Cortex of kidney (tissue), 1 donor: ENCODE results near the gene ASCC2.

Source experiments
- DNase-seq: peaks from one replicate; lab custom pipeline; 2025; lab: John Stamatoyannopoulos, UW

The ASCC2 gene

GRCh38 chr22:29816980-29817379, 21.1 kb downstream of the ASCC2 start:
- no peak for DNase-seq

GRCh38 chr22:29816539-29816938, 21.5 kb downstream of the ASCC2 start:
- DNase-seq = no peak

GRCh38 chr22:29816128-29816527, 21.9 kb downstream of the ASCC2 start:
- DNase-seq = no peak

- no peak for DNase-seq
Measured at GRCh38 chr22:29815580-29815979, 22.5 kb downstream of the ASCC2 start.

GRCh38 chr22:29814003-29814402, 24.1 kb downstream of the ASCC2 start:
- DNase-seq = no peak

GRCh38 chr22:29813563-29813962, 24.5 kb downstream of the ASCC2 start:
- DNase-seq = no peak

GRCh38 chr22:29813126-29813525, 24.9 kb downstream of the ASCC2 start:
- no peak for DNase-seq

- DNase-seq = no peak
Measured at GRCh38 chr22:29811377-29811776, 26.7 kb downstream of the ASCC2 start.

GRCh38 chr22:29810216-29810615, 27.9 kb downstream of the ASCC2 start:
- DNase-seq = no peak

- DNase-seq = no peak
Measured at GRCh38 chr22:29806196-29806595, 31.9 kb downstream of the ASCC2 start.

GRCh38 chr22:29804985-29805384, 33.1 kb downstream of the ASCC2 start:
- no peak for DNase-seq

GRCh38 chr22:29803190-29803589, 34.9 kb downstream of the ASCC2 start:
- no peak for DNase-seq

- no peak for DNase-seq
Measured at GRCh38 chr22:29801796-29802195, 36.3 kb downstream of the ASCC2 start.

GRCh38 chr22:29801153-29801552, 36.9 kb downstream of the ASCC2 start:
- DNase-seq = no peak

GRCh38 chr22:29799217-29799680, 38.8 kb downstream of the ASCC2 start:
- no peak for DNase-seq

- no peak for DNase-seq
Measured at GRCh38 chr22:29798801-29799200, 39.3 kb downstream of the ASCC2 start.

GRCh38 chr22:29798318-29798717, 39.8 kb downstream of the ASCC2 start:
- DNase-seq = no peak

- DNase-seq = no peak
Measured at GRCh38 chr22:29797351-29797750, 40.7 kb downstream of the ASCC2 start.

- no peak for DNase-seq
Measured at GRCh38 chr22:29795663-29796062, 42.4 kb downstream of the ASCC2 start.

- no peak for DNase-seq
Measured at GRCh38 chr22:29793396-29793795, 44.7 kb downstream of the ASCC2 start.

- no peak for DNase-seq
Measured at GRCh38 chr22:29790061-29790460, 48.0 kb downstream of the ASCC2 start.

GRCh38 chr22:29788339-29789279, 49.5 kb downstream of the ASCC2 start:
- no peak for DNase-seq

- no peak for DNase-seq
Measured at GRCh38 chr22:29787371-29787980, 50.6 kb downstream of the ASCC2 start.
